ENCODE measurements around the gene EDARADD. TPM values are rescaled to one million over a fixed set of nuclear protein-coding genes. Genes with fewer than 3 reads are reported as not detected.
A peak's percentile ranks its signal among the peaks of the same experiment; 100 is the strongest.

Gene EDARADD
- polyA plus RNA-seq, 1 donor (not counting 4 experiments of a cell fraction or from before 2014, with no cell fraction given) = 12.3 TPM

- H3K27ac ChIP-seq (ENCODE audit: control insufficient read depth, insufficient read depth, low read length) = peak overlapping the region; percentile 88
- H3K36me3 ChIP-seq (ENCODE audit: control insufficient read depth in 2 of 2, extremely low read depth in 1 of 2, insufficient read depth in 2 of 2, low read length in 2 of 2) = peaks cover 3 to 4% of the 10 kb centered on the region in 2 experiments
- H3K9ac ChIP-seq (ENCODE audit: control insufficient read depth, extremely low read depth, insufficient read depth, low read length) = peak overlapping the region; percentile 91
- peak overlapping the region; percentile 95 for H3K4me2 ChIP-seq (ENCODE audit: control insufficient read depth, extremely low read depth, insufficient read depth, low read depth, low read length)
- peak overlapping the region; percentile 98 for H2AFZ ChIP-seq (ENCODE audit: control insufficient read depth, low read length)
- dilution Hi-C loops (cut with MboI; ENCODE audit: extremely low pct_ligation_motif_present, low sequenced_read_pairs) = no loop called here
- H3K4me3 ChIP-seq (ENCODE audit: control insufficient read depth in 2 of 3, extremely low read depth in 1 of 3, insufficient read depth in 2 of 3, low read depth in 1 of 3, low read length in 3 of 3) = peak overlapping the region; percentile 93 to 99 (median 96)
- no peaks in the 10 kb centered on the region for H4K20me1 ChIP-seq (ENCODE audit: control insufficient read depth, extremely low read depth, insufficient read depth, low read length)
- no peak for DNase-seq (ENCODE audit: low read depth, low spot score)
- H3K9me1 ChIP-seq (ENCODE audit: control insufficient read depth, extremely low read depth, insufficient read depth, low read length) = no peaks in the 10 kb centered on the region
- peaks cover 13% of the 10 kb centered on the region for H3K4me1 ChIP-seq (ENCODE audit: control insufficient read depth, extremely low read depth, insufficient read depth, low read length)
- peaks cover 15% of the 10 kb centered on the region for H3K79me2 ChIP-seq (ENCODE audit: control insufficient read depth, insufficient read depth, low read length)
- no peaks in the 10 kb centered on the region for H3K9me3 ChIP-seq (ENCODE audit: control insufficient read depth, low read depth, low read length)
- TF ChIP-seq EZH2 (IDR thresholded peaks at IDR 0.05; ENCODE audit: low read length) (no peak), CTCF (optimal IDR thresholded peaks at IDR 0.05 in 1 of 3, IDR thresholded peaks at IDR 0.05 in 1 of 3, conservative IDR thresholded peaks at IDR 0.05 in 1 of 3; ENCODE audit: extremely low read depth in 1 of 3, insufficient read depth in 2 of 3, low read length in 3 of 3) (no peak)
- no peaks in the 10 kb centered on the region for H3K27me3 ChIP-seq (ENCODE audit: control insufficient read depth, extremely low read depth, insufficient read depth, low read length)
- FAIRE-seq = no peak
These were observed 129.0 kb downstream of the EDARADD start for GRCh38 chr1:236522937-236523703.

DNA sequence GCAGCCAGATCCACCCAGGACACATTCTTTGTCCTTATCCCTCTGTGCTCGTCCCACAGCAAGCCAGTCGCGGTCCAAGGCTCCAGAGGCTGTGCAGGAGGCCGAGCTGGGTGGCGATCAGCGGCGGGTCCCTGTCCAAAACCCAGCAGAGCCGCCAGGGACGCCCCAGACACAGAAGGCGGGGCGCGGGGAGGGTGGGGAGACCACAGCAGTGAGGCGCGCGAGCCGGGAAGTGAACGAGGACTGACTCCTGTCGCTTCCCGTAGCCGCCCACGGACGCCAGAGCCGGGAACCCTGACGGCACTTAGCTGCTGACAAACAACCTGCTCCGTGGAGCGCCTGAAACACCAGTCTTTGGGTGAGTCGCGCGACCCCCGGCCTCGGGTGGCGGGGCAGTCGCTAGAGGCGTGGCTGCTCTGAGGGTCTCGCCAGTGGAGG, 129.6 kb downstream of the EDARADD start, which contains the start of gene LGALS8:
Gene LGALS8 (plus strand): TSS at position 279 of the 438 bp plus-strand sequence. CDS start 2,089 bp downstream, outside the sequence.
- no peak for DNase-seq (ENCODE audit: low read depth, low spot score)
- Histone ChIP-seq H3K27ac (ENCODE audit: control insufficient read depth, insufficient read depth, low read length) (peak within 1 kb of the TSS; percentile 88), H3K4me2 (ENCODE audit: control insufficient read depth, extremely low read depth, insufficient read depth, low read depth, low read length) (peak within 1 kb of the TSS; percentile 95), H3K9me1 (ENCODE audit: control insufficient read depth, extremely low read depth, insufficient read depth, low read length) (no peaks in the 10 kb centered on the region), H3K27me3 (ENCODE audit: control insufficient read depth, extremely low read depth, insufficient read depth, low read length) (no peaks in the 10 kb centered on the region), H3K4me1 (ENCODE audit: control insufficient read depth, extremely low read depth, insufficient read depth, low read length) (peaks cover 10% of the 10 kb centered on the region), H2AFZ (ENCODE audit: control insufficient read depth, low read length) (peak within 1 kb of the TSS; percentile 98), H3K36me3 (ENCODE audit: control insufficient read depth in 2 of 2, extremely low read depth in 1 of 2, insufficient read depth in 2 of 2, low read length in 2 of 2) (peaks cover 3 to 4% of the 10 kb centered on the region in 2 experiments), H3K4me3 (ENCODE audit: control insufficient read depth in 2 of 3, extremely low read depth in 1 of 3, insufficient read depth in 2 of 3, low read depth in 1 of 3, low read length in 3 of 3) (peak within 1 kb of the TSS; percentile 93 to 99 (median 96)), H3K79me2 (ENCODE audit: control insufficient read depth, insufficient read depth, low read length) (peaks cover 15% of the 10 kb centered on the region), H3K9ac (ENCODE audit: control insufficient read depth, extremely low read depth, insufficient read depth, low read length) (peak within 1 kb of the TSS; percentile 91), H4K20me1 (ENCODE audit: control insufficient read depth, extremely low read depth, insufficient read depth, low read length) (no peaks in the 10 kb centered on the region), H3K9me3 (ENCODE audit: control insufficient read depth, low read depth, low read length) (no peaks in the 10 kb centered on the region)
- no peak for FAIRE-seq
- dilution Hi-C loops (cut with MboI; ENCODE audit: extremely low pct_ligation_motif_present, low sequenced_read_pairs) = no loop called here
- no peak for TF ChIP-seq CTCF (optimal IDR thresholded peaks at IDR 0.05 in 1 of 3, IDR thresholded peaks at IDR 0.05 in 1 of 3, conservative IDR thresholded peaks at IDR 0.05 in 1 of 3; ENCODE audit: extremely low read depth in 1 of 3, insufficient read depth in 2 of 3, low read length in 3 of 3)
- no peak for TF ChIP-seq EZH2 (IDR thresholded peaks at IDR 0.05; ENCODE audit: low read length)

All from keratinocyte (primary cell).